GM03348 (cell line): ENCODE measurements around the gene CPNE5.

Experiments
- DNase-seq: peaks from one replicate; pipeline ENCODE4 v3.0.0; 2012; ENCODE audit warnings: low spot score

CPNE5 gene

DNA sequence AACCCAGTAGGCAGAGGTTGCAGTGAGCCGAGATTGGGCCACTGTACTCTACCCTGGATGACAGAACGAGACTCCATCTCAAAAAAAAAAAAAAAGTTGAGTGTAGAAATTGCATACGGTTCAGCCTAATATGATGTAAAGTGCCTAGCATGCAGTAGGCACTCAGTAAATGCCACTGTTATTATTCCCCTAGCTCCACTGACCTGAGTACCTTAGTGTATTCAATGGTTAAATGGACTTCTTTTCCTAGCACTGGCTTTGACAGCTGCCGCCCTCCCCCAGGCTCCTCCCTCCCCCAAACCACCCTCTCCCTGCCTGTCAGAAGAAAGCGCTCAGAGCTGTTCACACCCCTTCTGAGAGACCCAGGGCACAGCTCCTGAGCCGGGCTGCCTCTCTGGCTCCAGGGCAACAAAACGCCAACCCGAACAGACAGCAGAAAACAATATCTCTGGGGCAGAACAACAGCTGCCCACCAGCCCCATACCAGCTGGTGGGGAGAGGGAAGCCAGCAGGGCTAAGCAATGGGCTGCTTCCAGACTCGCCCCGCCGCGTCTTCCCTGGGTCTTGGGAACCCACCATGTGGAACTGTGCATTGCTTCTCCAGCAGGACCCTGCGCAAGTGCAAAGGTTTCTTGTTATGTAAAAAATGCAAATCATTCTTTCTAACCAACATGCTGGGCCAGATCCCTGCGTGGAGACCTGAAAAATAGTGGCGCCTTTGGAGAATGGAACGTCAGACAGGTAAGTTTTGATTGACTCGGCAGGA is 4.5 kb downstream of the CPNE5 start:
- DNase-seq = no peak

DNA sequence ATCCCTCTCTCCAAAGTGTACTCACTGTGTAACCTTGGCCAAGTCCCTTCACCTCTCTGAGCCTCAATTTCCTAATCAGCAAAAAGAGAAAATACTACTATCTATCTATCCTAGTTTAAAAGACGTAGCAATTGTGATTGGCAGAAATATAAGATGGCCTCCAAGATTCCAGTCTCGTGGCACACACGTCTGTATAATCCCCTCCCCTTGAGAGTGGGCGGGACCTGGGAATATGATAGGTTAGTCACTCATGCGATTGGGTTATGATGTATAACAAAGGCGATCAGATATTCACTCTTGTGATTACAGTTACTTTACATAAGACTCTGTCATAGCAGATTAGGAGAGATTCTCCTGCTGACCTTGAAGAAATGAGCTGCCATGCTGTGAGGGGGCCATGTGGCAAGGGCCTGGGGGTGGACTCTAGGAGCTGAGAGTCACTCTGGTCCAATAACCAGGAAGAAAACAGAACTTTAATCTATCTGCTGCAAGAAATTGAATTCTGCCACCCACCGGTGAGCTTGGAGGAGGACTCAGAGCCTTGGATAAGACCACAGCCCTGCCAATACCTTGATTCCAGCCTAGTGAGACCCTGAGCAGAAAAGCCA is 6.0 kb downstream of the CPNE5 start:
- no peak for DNase-seq

DNA sequence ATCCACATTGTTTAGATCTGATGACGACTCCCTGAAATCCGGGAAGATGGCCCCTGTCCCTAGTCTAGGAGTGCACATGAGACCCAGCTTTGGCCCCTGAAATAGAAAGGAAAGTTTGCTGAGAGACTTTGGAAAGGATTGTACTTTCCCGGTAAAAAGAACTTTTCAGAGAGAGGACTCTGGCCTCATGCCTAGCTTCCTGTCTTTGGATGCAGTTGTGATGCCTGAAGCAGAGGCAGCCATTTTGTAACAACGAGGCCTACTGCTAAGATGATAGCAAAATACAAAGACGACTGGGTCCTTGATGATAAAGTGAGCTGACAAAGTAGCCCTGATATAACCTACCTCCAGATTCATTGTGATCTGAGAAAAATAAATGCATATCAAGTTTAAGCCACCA is 6.9 kb downstream of the CPNE5 start:
- DNase-seq = no peak

DNA sequence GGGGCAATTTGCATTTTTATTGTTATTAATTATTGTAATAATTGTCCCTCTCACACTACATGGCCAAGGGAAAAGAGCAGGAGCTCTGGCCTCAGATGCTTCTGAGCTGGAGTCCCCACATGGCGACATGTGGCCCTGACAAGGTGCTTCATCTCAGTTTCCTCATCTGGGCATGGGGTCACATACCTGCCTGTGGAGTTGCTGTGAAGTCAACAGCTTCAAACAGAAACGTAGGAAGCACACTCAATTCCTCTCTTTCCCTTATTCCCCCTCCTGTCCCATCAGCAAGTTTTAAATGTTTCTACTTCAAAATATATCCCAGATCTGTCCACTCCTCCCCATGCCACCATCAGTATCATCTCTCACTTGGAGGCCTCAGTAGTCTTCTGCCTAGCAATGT is 8.7 kb downstream of the CPNE5 start:
- DNase-seq = no peak

DNA sequence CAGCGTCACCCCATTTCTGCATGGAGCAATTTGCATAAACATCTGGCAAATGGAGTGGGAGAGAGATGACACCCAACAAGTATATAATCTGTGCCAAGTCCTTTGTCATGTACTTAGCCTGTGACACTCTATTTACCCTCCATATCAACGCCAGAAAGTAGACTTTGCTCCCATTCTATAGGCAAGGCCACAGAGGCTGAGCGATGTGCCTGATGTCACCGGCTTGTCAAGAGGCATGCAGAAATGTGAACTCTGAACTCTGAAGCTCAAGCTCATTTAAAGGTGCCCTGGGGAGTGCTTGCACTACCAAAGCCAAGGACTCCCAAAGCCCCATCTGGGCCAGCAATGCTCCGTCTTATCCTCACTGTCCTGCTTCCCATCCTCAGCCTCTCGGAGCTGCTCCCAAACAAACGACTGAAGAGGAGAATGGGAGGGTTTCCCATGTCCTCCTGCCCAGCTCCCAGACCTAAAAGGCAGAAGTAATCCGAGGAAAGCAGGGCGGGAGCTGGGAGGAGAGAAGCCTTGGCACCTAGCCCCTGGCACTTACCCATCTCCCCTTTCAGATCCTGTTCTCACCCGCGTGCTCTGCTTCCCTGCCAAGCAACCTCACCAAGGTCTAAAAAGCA is 9.2 kb downstream of the CPNE5 start:
- peak; percentile 30 for DNase-seq

DNA sequence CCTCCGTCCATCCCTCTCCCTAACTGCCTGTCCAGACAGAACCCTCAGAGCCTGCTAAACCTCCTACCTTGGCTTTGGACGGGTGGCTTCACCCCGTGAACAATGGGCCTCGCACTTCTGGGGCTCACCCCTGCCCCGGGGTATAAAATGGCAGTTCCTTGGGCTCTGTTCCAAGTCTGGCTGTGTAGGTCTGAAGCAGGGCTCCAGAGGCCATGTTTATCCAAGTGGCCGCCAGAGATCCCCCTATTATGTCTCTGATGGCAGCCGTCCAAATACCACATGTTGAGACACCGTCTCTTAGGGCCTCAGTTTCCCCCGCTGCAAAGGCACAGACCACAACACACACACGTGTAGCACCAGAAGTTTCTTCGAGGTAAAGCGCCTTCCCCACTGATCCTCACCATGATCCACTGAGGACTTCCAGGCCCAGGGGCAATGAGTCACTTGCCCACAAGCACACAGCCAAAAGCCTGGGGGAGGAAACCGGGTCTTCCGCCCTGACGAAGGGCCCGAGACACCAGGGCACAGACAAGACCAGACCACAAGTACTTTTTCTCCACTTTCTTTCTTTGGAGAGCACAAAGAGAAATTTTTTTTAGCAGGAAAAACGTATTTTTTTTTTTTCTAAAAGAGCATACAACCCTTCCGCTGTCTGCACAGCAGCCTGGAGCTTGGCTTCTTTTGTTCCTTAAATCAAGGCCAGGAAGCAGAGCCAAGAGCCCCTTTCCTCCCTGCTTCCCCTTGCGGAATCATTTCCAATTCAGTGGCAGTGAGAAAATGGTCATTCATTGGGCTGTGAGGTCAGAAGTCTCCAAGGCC is 11.8 kb downstream of the CPNE5 start:
- DNase-seq = peak; percentile 48

DNA sequence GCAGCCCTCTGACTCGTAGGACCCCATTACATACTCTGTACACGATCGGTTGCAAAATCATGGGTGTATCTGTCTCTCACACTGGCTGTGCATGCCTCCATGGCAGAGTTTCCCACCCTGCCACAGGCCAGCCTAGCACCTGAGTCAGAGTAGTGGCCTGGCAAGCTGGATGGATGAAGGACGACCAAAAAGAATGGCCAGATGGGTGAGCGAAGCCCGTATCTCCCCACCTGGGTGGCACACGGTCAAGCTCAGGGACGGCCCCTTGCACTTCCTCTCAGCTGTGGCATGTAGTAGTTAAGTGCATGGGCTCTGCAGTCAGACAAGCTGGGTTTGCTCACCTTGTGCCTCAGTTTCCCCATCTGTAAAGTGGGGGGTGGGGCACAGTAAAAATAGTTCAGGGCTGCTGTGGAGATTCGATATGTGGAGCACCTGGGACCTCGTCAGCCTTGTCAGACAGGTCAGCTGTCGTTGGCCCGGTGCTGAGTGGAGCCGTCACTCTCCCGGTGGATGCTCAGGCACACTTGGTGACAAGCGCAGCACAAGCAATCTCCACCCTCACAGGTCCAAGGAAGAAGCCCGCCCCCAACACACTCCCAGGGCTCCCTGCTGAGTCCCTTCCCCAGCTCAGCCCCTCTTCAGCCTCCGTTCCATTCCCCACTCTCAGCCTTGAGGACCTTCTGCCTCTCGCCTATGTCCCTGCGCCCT is 12.6 kb downstream of the CPNE5 start:
- no peak for DNase-seq

DNA sequence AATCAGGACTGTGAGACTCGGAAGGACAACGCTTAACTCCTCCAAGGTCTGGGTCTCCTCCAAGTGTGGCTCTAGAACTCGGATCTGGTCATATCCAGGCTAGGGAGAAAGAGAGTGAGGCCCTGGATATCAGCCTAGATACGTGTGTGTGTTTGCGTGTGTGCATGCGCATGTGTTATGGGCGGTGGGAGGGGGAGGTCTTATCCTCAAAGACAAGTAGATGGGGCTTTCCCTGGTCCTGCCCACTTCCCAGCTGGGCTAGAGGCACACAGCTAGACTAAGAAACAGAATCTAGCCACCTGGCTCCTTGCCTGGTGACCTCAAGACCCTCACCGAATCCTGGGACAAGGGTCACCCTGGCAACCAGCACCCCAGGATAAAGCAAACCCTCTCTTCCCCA is 13.2 kb downstream of the CPNE5 start:
- no peak for DNase-seq

DNA sequence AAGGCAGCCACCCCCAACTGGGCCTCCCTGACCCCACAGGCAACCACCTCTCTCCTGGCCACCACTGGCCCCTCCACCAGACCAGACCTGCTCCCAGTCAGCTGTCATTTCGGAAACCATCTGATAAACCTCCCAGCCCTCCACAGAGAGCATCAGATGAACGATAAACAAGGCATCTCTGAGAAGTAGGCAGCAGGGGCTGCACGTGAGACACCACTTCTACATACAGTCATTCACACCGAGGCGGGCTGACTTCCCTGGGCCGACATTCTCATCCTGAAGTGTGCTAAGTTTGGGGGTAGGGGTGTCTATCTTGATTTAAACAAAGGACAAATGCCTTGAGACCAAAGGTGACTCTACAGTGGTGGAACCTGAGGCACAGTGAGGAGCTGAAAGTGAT is 13.8 kb downstream of the CPNE5 start:
- no peak for DNase-seq

DNA sequence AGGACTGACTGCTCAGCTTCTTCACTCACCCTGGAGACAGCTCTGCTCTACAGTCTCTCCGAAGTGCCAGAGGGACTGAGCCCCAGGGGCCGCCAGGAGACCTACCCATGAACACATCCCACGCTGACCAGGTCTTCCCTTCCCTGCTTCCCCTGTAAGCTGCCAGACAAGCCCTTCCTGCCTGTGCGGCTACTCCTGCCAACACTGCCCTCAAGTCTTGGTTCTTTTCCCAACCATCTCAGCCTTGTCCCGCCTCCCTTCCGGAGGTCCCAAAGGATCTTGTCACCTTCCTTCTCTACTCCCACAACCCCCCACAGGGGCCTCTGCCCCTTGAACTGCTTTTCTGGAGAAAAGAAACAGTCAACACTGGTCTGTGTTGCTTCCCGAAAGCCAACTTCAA is 15.0 kb downstream of the CPNE5 start:
- no peak for DNase-seq

DNA sequence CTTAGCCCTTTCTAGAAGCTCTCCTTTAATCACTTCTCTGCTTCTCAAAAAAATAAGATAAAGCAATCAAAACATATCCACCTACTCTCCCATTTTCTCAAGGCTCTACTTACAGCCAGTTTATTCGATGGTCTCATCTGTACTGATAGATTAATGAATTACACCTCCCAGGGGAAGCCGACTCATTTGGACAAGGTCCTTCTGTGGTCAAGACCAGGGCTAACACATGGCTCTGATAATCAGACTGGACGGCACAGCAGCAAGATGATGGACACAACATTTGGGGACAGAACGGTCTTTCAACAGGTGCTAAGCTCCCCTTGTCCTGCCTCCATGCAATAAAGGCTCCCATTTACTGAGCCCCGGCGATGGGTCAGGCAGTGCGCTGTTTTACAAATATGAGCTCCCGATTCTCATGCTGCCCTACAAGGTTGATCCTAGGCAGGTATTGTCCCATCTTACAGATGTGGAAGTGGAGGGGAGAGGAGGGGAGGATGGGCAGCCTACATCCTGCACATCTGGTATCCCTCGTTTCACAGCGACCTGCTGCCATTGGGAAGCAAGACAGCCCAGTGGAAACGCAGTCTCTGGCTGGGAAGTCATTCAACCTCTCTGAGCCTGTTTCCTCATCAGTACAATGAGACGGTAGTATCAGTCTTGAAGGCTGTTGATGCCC is 15.7 kb downstream of the CPNE5 start:
- DNase-seq = no peak

DNA sequence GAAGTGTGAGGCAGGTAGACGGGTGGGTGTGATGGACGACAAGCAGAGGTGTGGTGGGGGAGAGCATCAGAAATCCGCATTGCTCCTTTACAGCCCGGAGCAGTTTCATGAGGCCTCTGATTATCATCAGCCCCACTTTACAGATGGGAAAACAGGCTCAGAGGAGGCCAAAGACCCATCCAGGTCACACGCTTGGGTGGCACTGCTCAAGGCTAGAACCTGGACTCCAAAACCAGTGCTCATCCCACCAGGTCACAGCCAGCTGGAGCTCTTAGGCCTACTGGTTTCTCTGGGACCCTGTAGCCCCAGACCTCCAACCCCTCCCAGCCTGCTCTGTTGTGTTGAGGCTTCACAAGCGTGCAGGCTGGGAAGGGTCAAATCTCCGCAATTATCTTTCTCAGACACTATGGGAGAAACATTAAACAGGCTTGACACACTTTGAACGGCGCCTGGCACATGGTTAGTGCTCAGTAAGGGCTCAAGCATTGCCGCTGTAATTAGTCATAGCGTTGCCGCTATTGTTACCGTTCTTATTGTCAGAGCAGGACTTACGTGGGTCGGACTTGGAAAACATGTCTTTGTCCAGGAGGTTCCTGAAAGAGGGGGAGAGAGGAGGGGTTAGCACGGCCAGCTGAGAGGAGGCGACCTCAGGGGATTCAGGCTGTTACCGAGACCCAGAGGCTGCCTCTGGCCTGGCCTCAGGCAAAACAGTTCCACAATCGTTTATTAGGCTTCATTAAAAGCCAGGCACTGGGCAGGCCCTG is 16.6 kb downstream of the CPNE5 start:
- DNase-seq = no peak

DNA sequence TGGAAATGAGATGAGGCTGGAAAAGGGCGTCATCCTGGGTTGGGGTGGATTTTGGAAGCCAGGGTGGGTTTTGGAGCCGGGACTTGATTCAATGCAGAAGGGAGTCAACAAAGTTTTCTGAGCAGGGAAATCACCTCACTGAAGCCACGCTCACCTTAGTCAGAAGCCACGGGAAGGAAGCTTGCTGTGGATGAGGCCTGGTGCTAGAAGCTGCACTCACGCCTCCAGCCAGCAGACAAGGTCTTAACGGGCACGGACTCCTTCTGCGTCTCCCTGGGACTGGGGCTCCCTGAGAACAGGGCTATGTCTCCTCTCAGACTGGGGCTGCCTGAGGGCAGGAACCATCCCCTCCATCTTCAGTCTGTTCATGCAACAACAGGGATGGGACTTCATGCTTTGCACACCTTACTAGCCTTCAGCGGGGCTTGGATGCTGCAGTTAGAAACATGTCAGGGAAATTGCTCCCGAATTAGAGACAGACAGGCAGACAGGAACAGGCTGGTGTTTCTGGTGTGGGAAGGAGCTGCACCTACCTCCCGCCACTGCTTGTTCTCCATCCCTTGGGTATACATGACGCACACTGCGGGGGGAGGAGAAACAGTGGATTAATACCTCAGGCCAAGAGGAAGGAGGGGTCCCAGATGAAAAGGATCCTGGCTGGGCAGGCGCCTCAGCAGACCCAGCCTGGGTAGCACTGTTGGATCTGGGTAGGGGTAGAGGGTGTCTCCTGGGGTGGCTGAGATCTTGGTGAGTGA is 17.5 kb downstream of the CPNE5 start:
- no peak for DNase-seq

DNA sequence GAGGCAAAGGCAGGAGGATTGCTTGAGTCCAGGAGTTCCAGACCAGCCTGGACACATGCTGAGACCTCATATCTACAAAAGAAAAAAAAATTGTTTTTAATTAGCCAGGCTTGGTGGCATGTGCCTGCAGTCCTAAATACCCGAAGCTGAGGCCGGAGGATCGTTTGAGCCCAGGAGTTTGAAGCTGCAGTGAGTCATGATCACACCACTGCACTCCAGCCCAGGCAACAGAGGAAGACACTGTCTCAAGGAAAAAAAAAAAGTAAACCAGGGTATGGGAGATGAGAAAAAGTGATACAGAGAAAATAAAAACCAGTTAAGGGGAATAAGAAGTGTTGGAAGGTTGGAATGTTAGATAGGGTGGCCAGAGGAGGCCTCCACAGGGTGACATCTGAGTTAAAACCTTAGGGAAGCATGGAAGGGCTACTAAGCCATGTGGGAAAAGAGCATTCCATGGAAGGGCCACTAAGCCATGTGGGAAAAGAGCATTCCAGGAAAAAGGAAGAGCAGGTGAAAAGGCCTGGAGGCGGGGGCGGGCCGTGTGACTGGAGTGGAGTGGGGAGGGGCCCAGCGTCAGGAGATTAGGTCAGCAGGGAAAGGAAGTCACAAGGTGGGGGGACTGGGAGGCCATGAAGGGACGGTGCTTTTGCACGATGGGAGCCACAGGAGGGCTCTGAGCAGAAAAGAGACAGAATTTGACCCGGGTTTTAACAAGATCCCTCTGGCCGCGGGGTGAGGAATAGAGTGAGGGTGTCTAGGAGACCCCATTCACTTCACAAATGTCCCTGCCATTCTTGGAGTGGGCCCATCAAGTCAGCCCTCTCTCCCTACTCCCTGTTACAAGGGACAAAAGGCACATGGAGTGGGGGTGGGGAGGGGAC is 18.3 kb downstream of the CPNE5 start:
- no peak for DNase-seq

DNA sequence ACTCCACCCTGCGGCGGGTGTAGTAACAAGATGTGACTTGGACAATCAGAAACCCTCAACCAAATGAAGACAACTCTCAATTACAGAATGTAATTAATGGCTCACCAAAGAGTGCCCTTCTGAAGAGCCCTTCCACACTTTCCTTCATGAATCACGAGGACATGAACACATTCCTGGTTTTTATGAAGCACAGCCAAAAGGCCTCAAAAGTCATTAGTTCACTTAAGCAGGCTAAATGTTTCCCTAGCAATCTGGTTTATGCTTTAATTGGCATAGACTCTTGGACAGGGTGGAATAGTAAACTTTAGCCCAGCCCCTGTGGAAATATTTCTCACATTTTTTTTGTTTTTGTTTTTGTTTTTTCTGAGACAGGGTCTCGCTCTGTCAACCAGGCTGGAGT is 20.5 kb downstream of the CPNE5 start:
- DNase-seq = no peak

DNA sequence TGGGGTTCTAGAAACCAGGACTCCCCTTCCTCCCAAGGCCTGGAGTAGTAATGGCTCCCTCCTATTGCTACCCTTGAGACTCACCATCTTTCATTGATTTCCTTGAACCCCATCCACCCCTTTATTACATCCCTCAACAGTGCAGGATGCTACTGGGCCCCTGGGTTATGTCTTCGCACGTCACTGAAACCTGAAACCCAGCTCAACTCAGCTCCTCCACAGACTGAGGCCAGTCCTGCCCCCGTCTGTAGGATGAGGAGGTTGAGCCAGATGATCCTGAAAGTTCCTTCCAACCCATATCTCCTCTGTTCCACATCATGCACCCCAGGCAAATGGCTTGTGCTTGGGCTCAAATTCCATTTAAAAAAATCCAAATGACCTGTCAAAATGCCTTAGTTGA is 21.4 kb downstream of the CPNE5 start:
- no peak for DNase-seq

DNA sequence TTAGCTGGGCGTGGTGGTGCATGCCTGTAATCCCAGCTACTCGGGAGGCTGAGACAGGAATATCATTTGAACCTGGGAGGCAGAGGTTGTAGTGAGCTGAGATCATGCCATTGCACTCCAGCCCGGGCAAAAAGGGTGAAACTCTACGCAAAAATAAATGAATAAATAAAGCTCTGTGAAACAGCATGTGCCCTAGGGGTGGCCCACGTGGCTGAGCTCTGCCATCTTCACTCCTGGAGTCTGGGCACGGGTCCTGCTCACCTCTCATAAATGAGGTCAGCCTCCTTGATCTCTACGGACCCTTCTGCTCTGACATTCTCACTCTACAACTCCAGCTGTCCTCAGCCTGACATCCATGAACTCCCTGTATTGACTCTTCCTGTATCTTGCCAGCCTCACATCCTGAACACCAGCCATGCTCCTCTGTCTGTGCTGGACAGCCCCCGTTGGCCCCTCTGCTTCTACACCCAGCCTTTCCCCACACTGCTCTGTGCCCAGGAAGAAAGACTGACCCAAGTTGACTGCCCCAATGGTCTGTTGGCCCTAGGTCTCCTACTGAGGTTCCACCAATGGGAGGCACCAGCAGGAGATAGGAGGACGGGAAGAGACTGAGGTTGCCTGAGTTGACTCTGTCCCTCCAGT is 21.9 kb downstream of the CPNE5 start:
- DNase-seq = no peak

DNA sequence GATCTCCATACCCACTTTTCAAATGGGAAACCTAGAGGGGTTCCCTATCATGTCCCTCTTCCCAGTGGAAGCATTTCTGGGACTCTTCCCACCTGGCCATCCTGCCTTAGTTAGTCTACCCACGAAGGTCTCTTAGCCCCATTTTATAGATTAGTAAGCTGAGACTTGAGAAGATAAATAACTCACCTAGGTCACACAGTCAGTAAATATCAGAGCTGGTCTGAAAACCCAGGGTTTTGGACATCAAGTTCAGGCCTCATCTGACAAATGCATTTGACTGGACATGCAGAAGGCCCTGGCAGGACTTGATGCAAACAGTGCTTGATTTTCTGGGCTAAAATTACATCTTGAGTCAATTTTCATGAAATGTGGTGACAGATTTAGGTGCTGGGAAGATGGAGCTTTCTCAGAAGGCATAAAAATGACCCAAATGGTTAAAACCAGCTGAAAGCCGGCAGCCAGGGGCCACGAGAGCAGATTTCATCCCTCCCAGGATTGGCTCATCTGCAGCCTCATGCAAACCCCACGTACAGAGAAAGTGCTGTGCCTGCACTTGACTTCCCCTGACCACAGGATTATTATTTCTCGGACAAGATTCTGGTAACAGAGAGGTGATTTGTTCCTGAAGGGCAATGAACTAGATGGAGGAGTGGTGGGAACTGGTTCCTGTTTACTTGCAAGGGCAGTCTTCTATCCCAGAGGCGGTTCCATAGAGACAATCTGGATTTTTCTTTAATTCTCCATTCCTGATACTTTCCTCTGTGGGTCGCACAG is 23.1 kb downstream of the CPNE5 start:
- no peak for DNase-seq
